DMS 273 treated with DMSO at 0.1 percent for 48 hours (cell line): ENCODE measurements around the gene ANXA6.
"Not testable (repeated sequence)": the region's sequence is repeated elsewhere in the genome, so short reads cannot be mapped to it uniquely, and the experiment has no call there.

Experiments
- DNase-seq: peaks from one replicate; lab custom pipeline; 2025; lab: John Stamatoyannopoulos, UW

The ANXA6 gene

DNA sequence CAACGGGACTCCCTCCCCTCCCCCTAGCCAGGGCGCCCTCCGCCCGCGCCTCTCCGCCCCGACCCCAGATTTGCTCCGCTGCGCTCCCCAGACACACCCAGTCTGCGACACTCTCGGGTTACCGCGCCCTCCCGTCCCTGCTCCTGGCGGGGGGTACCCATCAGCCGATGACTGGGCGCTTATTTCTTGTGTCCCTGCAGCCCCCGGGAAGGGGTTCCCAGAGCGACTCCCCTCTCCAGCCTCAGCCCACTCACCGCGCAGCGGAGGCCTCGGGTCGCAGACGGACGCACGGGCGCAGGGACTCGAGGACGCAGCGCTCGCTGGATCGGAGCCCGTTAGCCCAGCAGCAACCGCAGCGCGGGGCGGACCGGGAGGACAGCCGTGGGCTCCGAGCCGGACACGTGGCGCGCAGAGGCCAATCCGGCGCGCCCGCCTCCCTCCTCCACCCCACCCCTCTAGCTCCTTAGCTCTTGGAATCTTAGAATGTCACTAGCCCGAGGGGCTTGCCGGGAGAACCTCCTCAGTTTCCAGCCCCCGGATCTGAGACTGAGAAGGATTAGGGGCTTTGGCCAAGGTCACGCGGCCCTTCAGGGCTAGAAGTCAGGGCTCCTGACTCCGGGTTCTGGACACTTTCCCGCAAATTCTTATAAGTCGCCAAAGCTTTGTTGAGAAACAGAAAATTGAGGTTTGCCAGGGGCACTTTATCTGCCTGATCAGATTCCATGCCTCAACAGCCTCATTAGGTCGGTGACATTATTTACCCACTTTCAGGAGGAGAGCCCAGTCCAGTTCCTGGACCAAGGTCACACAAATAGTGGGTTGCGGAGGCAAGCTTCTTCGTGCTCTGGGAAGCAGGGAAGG, at the start of gene ANXA6:
ANXA6 (minus strand) TSS at position 354 of the 861 bp plus-strand sequence. CDS start 9,878 bp downstream, outside the sequence.
- DNase-seq = peak; percentile 50

DNA sequence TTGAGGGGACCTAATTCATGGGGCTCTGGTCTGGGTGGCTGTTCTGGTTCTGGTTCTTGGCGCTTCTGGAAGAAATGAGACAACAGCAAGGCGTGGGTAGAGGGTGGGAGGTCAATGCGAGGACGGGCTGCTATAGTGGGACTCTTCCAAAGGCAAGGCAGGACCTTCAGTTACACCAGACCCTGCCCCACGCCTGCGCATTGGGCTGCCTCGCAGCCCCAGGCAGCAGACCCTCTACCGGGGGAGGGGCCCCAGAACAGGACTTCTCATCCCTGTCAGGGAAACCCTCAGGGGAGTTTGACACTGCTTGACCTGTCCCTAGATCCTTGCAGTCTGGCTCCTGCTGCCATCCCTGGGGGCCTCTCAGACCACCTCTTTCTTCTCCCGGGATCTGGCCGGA, 47.8 kb upstream of the ANXA6 start:
- no peak for DNase-seq

DNA sequence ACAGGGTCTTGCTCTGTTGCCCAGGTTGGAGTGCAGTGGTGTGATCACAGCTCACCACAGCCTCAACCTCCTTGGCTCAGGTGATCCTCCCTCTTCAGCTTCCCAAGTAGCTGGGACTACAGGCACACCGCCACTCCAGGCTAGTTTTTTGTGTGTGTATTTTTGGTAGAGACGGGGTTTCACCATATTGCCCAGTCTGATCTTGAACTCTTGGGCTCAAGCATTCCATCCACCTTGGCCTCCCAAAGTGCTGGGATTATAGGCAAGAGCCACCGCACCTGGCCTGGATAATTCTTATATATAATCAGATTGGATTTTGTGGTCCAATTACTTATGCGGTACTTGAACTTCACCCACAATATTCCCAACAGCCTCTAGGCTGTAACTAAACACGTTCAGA, 46.5 kb upstream of the ANXA6 start:
- no peak for DNase-seq

DNA sequence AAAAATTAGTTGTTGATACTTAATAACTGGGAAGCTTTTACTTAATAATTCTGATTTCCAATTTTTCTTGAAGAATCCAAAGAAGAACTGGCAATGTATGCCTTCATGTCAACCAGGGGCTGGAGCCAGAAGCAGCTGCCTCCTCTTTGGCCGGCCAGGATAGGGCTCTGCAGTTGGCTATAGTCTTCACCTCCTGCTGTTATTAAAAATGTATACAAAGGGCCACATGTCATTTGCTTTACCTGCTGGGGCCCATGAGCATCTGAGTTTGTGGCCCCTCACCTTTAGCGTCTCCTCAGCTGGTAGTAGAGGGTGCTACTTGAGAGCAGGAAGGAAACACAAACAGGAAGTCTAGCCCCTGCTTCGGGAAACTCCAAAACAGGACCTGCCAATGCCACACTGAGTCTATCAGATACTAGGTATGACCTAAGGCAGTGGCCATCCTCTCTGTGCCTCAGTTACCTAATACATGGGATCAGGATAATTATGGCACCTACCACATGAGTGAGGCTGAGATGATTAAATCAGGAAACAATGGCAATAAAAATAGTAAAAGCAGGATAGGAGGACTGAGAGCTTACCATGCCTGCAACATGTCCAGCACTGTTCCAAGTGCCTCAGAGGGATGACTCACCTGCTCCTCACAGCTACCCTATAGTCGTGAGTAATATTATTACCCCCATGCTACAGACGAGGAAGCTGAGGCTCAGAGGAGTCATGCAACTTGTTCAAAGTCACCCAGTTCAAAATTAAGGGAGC, 45.0 kb upstream of the ANXA6 start:
- DNase-seq = no peak

DNA sequence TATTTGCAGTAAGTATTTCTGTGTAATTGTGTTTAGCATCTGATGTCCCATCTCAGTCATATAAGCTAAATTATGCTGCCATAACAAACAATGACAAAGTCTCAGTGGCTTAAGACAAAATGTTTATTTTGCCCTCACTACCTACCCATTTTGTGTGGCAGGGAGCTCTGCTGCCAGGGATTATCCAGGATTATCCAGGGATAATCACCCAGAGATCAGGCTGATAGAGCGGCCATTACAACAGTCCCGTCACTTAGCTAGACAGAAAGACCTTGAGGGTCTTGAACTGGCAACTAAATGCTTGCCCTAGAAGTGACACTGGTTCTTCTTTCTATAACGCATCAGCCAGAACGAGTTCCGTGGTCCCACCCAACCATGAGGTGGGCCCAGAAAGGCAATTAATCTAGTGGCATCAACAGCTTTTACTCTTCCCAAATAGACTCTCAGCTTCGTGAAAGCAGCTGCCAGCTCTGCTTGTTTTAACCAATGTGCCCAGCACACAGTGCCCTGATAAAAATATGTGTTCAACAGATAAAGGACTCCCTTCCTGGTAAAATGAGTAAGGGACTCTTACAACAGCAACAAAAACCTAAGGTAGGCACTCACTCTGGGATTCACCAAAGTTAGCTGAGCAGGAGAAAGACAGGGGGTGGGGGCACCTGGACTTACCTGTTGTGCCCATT, 43.5 kb upstream of the ANXA6 start:
- no peak for DNase-seq

DNA sequence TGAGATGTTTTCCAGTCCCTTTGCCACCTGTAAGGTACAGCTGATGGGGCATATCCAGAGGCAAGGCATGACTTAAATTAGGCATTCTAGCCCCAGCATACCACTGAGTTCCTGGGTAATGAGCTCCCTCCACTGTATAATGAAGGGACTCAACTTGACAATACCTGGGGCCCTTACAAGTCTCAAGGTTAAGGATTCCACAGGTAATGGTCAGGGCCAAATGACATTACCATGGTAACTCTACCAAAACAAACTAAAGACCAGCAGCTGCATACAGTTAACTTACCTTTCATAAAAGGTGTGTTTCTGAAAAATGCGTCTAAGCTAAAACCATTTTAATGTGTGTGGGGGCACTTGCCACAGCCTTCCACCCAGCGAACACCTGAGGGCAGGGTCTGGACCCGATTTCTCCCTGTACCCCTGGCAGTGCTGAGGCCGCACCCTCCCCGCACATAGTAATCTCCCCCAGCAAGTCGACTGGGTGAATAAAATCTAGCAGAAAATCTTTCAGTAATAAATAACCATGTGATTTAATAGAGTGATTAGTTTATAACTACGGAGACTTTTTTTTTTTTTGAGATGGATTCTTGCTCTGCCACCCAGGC, 42.1 kb upstream of the ANXA6 start:
- DNase-seq = no peak

DNA sequence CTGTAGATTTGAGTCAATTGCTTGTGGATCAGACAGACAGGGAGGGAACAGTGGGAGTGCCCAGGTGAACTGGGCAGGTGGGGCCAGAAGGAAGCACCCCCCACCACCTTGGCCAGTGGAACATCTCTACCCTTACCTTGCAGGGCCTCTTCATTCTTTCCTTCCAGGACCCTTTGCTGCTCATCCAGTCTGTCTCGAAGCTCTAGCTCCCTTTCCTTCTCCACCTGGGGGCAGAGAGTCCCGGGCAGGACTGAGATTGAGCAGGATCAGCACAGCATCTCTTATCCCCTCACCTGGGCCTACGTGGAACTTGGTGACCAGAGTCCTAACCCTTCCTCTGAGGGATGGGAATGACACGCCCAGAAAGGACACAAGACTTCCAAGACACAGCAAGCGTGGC, 41.3 kb upstream of the ANXA6 start:
- DNase-seq = no peak

DNA sequence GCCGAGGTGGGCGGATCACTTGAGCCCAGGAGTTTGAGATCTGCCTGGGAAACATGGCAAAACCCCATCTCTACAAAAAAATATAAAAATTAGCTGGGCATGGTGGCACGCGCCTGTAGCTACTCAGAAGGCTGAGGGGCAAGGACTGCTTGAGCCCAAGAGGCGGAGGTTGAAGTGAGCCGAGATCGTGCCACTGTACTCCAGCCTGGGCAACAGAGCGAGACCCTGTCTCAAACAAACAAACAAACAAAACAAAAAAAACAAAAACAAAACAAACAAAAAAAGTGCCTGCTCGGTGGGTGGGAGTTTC, 39.7 kb upstream of the ANXA6 start:
- DNase-seq = not testable (repeated sequence)

DNA sequence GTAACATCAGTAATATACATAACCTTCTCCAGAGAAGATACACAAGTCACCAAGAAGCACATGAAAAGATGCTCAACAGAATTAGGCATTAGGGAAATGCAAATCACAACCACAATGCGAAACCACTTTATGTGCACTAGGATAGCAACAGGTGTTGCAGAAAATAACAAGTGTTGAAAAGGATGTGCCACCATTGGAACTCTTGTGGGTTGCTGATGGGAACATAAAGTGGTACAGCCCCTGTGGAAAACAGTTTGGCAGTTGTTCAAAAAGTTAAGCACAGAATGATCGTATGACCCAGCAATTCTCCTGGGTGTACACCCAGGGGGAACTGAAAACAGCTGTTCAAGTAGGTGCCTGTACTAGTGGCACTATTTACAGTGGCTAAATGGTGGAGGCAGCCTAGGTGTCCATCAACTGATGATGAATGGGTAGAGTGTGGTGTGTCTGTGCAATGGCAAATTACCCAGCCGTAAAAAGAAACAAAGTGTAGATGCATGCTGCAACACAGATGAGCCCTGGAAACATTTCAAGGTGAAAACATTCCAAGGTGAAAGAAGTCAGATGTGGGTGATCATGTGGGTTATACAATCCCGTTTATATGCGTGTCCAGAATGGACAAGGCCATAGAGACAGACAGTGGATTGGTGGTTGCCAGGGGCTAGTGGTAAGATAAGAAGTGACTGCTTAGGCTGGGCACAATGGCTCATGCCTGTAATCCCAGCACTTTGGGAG, 39.1 kb upstream of the ANXA6 start:
- no peak for DNase-seq

DNA sequence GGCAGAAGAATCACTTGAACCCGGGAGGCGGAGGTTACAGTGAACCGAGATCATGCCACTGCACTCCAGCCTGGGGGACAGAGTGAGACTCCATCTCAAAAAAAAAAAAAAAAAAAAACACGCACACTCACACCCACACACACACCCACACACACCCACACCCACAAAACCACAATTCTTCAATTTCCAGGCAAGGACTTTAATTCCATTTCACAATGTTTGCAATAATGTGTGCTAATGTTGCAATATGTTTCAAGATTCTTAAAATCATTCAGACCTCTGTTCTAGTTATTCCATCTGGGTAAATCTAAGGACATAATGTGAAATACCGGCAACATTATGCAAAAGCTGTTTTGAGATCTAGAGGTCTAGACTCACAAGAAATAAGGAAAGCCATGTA, 38.0 kb upstream of the ANXA6 start:
- DNase-seq = no peak

DNA sequence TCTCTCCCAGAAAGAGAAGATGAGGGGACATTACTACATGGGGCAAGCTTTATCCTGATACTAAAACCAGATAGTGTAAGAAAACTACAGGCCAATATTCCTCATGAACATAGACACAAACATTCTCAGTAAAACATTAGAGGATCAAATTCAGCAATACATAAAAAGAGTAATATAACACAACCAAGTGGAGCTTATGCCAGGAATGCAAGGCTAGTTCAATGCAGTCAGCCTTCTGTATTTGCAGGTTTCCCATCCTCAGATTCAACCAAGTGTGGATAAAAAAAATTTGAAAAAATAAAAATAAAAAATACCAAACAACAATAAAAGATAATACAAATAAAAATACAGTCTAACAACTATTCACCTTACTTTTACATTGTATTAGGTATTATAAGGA, 35.0 kb upstream of the ANXA6 start:
- no peak for DNase-seq

DNA sequence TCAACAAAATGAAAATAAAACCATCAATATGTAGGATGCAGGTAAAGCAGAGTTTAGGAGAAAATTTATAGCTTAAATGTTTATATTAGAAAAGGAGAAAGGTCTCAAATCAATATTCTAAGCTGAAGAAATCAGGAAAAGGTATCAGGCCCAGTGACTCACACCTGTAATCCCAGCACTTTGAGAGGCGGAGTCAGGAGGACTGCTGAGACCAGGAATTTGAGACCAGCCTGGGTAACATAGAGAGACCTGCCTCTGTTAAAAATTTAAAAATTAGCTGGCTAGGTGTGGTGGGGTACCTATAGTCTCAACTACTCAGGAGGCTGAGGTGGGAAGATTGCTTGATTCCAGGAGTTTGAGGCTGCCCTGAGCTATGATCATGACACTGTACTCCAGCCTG, 34.1 kb upstream of the ANXA6 start:
- DNase-seq = no peak

DNA sequence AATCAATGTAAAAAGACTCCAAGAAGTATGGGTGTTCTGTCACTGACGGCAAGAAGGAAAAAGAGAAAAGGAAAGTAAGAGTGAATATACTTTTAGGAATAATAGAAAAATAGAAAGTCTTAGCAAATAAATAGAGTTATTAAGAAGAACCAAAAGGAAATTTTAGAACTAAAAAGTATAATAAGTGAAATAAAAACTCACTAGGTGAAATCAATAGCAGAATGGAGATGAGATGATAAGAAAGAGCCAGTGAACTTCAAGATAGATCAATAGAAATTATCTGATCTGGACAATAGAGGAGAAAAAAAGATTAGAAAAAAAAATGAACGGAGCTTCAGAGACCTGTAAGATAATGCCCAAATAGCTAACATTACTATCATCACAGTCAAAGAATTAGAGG, 31.6 kb upstream of the ANXA6 start:
- DNase-seq = no peak

DNA sequence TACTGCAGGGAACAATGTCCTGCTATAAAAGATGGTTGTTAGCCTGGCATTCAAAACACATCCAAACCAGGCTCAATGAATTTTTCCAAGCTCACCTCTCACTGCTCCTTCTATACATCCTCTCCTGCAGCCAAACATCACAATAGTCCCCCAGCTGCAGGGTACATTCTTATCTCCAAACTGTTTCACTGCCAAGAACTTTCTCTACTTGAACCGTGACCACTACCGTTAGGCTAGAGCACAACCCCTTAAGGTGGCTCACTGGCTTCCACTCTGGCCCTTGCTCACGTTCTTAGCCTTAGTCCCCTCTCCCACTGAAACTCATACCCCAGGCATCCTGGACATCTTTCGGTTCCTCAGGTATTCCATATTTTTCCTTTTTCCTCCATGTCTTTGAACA, 29.0 kb upstream of the ANXA6 start:
- no peak for DNase-seq

DNA sequence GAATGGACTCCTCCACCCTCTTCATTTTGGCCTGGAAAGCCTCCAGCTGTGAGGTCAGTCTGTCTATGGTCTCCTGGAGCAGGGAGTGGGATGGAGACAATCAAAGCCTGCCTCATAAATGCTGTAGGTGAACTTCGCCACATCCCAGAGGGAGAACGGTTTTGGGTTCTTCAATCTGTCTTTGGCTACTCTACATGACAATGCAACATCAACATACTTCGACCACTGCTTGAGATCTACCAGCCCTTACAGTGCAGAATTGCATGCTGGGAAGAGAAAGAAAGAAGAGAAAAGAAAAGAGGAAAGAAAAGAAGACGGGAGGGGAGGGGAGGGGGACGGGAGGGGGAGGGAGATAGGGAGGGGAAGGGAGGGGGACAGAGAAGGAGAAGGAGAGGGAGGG, 28.5 kb upstream of the ANXA6 start:
- DNase-seq = no peak

DNA sequence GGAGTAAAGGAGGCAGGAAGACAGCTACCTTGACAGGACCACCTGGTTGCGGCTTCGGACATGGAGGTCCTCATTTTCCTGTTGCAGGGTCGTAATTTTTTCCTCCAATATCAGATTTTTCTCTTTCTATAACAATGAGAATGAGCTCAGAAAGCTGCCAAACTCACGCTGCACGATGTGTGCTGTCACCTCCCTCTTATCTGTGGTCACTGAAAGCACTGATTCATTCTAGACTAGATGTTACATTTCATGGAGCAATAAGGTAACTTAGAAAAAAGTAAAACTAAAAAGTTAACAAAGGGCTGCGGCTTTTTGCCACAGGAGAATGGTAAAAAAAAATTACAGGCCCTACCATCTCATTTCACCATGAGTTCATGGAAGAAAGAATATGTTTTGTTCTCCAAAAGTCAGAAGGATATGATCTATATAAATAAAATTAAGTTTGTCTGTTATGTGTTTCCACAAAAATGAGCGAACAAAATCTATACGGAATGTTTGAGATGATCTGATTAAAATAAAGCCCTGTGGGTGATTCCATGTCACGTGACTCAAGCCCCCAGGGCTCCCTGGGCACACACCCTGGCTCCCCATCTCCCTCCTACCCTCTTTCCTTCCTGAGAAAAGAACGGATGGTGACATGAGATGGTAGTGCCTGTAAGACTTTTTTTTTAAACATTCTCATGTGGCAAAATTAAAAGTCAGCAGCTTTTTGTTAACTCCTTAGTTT, 26.9 kb upstream of the ANXA6 start:
- no peak for DNase-seq

DNA sequence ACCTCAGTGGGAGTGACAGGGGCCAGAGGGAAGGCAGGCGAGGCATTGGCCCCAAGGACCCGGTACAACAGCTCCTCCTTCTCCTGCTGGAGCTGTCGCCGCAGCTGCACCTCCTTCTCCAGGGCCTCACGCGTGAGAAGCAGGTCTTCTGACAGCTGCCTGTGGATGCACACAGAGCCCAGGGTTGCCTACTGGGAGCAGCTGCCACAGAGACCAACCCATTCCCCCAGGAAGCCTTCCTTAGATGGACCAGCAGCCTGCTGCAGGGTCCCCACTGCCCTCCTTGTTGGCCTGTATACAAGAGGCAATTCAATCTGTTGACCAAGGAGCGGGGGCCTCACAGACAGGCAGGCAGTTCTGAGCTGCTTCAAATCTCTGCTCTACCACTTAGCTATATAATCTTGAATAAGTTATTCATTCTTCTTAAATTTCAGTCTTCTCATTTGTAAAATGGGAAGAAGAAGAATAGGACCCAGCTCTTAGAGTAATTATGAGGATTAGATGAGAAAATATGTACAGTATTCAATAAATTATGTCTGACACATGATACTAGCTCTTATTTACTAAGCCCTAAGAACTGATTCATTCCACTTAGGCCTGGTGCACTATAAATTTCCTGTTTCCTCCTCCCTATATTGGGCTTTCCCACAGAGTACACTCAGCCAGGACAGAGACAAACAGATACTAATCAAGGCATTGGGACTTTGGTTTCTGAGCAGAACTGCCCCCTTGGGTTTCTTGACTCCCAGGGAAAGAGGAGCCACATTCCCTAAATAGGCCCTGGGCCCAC, 26.1 kb upstream of the ANXA6 start:
- no peak for DNase-seq

DNA sequence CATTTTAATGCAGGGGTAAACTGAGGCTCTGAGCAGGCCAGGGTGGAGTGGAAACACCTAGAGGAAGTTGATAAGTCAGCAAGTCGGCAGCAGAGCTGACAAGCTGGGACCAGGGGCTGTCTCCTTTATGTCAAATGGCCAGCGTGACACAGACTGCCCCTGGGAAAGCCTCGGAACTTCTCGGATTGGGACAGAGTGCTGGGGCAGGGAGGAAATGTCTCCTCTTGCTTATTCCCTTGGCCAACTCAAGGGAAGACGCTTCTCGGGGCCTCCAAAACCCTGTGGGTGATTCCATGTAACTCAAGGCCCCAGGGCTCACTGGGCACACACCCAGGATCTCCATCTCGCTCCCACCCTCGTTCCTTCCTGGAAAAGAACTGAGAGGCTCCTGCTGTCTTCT, 25.4 kb upstream of the ANXA6 start:
- no peak for DNase-seq

DNA sequence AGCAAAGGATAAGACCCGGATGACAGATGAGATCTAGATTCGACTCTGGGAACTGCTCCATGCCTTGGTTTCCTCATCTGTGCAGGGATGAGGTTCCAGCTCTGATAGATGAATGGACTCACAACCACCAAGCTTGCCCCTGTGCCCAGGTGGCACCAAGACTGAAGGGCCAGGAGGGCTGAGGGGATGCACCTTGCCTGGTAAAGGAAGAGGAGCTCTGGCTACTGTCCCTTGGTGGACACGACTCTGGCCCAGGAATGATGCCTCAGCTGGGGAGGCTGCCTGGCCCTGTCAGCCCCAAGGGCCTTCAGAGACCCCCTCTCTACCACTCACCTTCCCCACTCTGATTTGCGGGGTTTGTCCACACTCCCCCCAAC, 24.9 kb upstream of the ANXA6 start:
- no peak for DNase-seq

DNA sequence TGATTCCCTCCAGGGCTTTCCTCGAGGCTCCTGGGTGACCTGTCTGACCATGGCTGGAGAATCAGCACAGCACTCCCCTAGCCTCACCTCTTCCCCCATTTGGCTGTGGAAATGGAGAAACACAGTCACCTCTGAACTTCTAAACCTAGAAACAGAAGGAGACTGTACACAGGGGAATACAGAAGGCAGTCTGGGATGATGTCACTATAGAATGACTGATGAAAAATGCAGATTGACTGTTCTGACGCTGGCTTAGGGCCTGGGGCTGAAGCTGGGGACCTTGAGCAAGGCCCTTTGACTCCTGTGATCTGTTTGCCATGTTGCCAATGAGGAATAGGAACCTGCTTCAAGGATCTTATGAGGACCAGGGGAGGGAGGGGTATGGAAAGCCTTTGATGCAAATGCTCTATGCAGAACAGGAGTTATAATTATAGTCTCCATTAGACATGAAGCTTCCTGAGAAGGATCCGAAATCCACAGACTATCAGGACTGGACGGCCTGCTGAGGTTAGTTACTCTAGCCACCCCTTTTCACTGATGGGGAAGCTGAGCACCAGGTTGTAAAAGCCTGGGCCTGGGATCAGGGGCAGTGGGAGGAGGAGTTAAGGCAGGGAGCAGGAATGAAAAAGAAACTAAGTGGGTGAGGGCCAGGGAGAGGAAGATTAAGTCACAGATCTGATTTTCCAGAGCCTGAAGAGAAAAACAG, 24.4 kb upstream of the ANXA6 start:
- DNase-seq = no peak
